Tibial nerve (tissue), 4 donors: Measurements from ENCODE around the gene VIPR2. TPM values are rescaled to one million over a fixed set of nuclear protein-coding genes. Genes with fewer than 3 reads are reported as not detected.
A peak's percentile ranks its signal among the peaks of the same experiment; 100 is the strongest.

Source experiments
- DNase-seq, 2 donors: peaks; one replicate each; pipeline ENCODE4 v3.0.0-alpha.2; 2019; ENCODE audit warnings: low spot score in 2 of 2
- H3K27ac ChIP-seq, 4 donors: fragments of 200-600 bp; sonication (generic) in 3 of 4; one replicate each; pipeline ENCODE4 v1.5.1; 2017 to 2019; ENCODE audit warnings: mild to moderate bottlenecking in 1 of 4
- H3K27me3 ChIP-seq, 2 donors: fragments of 200-600 bp; sonication (generic) in 1 of 2; one replicate each; pipeline versions ENCODE4 v1.5.1 to v1.6.0; 2017 to 2019
- H3K36me3 ChIP-seq, 3 donors: fragments of 200-600 bp; sonication (generic); one replicate each; pipeline ENCODE4 v1.5.1; 2018 to 2019
- H3K4me1 ChIP-seq, 4 donors: fragments of 200-600 bp; sonication (generic) in 3 of 4; one replicate each; pipeline ENCODE4 v1.5.1; 2017 to 2019
- H3K4me3 ChIP-seq, 4 donors: fragments of 200-600 bp; sonication (generic) in 3 of 4; one replicate each; pipeline ENCODE4 v1.5.1; 2017 to 2019; ENCODE audit warnings: mild to moderate bottlenecking in 1 of 4, moderate library complexity in 1 of 4
- H3K9me3 ChIP-seq, 4 donors: fragments of 200-600 bp; sonication (generic) in 3 of 4; one replicate each; pipeline ENCODE4 v1.5.1; 2017 to 2019
- CTCF ChIP-seq, 5 experiments: fragments of 200-600 bp in 3 of 5; fragments of 450-650 bp in 2 of 5; sonication (generic) in 3 of 5; IDR thresholded peaks; one replicate each; pipeline ENCODE4 v1.5.1; 2016 to 2019; ENCODE audit warnings: antibody characterized with exemption in 5 of 5, mild to moderate bottlenecking in 3 of 5, moderate library complexity in 2 of 5
- EP300 ChIP-seq, 2 donors: sonication (generic); formaldehyde crosslinking; IDR thresholded peaks; one replicate each; pipeline ENCODE4 v1.6.1; 2017; ENCODE audit warnings: antibody characterized with exemption in 2 of 2, mild to moderate bottlenecking in 1 of 2
- POLR2A ChIP-seq, 2 donors: fragments of 450-650 bp; IDR thresholded peaks; one replicate each; pipeline ENCODE4 v1.6.1; 2017; ENCODE audit warnings: antibody characterized with exemption in 2 of 2, mild to moderate bottlenecking in 2 of 2, moderate library complexity in 2 of 2
- WGBS, 2 donors: methylation state at CpG; one replicate each; pipeline ENCODE4 v1.1.5; 2018; 5-methylcytosine and 5-hydroxymethylcytosine counted together
- total RNA-seq, 4 donors: library from RNA; depleted of rRNA; stranded (reverse); fragments of >200 nt; gene quantifications; one replicate each; pipeline ENCODE4 v1.1.0, GENCODE V29; 2016

VIPR2 gene
- total RNA-seq, 4 donors from 2014 or later: 0.22 to 3.6 (median 2.9) TPM

DNA sequence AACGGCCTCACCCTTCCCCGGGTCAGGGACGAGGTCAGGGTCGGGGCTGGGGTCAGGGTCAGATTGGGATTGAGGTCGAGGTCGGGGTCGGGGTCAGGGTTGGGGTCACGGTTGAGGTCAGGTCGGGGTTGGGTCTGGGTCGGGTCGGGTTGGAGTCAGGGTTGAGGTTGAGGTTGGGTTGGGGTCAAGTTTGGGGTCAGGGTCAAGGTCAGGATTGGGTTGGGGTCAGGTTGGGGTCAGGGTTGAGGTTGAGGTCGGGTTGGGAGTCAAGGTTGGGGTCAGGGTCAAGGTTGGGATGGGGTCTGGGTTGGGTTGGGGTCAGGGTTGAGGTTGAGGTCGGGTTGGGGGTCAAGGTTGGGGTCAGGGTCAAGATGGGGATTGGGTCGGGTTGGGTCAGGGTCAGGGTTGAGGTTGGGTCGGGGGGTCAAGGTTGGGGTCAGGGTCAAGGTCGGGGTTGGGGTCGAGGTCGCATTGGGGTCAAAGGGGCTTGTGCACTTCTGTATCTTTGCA is 131.4 kb downstream of the VIPR2 start:
- H3K27ac ChIP-seq: peak overlapping the region in 1 of 4 donors; percentile 4
- WGBS, 2 donors: 87 to 90% methylated on average over 18 of the region's 18 CpGs
- H3K4me3 ChIP-seq: no peak overlapping the region
- H3K36me3 ChIP-seq: no peaks in the 10 kb centered on the region
- no peak for TF ChIP-seq CTCF (IDR thresholded peaks at IDR 0.05)
- no peak for TF ChIP-seq EP300 (IDR thresholded peaks at IDR 0.05)
- TF ChIP-seq POLR2A (IDR thresholded peaks at IDR 0.05): no peak
- peak in 1 of 2 donors; percentile 11 for DNase-seq
- H3K4me1 ChIP-seq: peaks cover 0 to 19% (median 8%) of the 10 kb centered on the region in 4 donors
- no peaks in the 10 kb centered on the region for H3K27me3 ChIP-seq
- no peaks in the 10 kb centered on the region for H3K9me3 ChIP-seq

DNA sequence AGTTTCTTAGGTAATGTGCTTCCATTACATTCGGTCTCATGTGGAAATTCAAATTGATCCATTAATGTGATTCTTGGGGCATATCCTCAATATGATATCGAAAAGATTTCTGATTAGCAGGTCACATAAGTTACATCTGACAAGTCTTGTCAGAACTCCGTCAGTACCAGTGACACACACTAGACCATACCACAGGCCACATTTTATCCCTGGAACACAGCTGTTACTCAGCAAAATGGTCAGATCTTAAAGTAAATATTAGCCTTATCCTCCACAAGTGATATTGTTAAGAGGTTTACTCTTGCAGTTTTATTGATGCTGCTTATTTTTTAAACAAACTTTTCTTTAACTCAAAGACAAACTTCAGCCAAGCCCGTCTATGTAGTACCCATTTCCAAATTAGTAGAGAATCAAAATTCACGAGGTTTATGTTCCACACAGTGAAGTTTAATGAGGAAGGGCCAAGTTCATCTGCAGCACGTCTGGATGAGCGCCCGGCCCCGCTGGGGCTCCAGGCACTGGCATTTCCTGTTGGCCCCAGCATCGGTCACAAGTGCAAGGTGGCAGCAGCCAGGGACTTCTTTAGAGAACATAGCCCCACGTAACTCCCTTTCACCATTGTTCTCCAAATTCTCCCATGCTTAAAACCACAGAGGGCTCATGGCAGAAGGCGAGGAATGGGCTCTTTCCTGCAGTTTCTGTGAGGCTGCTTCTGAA is 132.2 kb downstream of the VIPR2 start:
- DNase-seq: no peak

DNA sequence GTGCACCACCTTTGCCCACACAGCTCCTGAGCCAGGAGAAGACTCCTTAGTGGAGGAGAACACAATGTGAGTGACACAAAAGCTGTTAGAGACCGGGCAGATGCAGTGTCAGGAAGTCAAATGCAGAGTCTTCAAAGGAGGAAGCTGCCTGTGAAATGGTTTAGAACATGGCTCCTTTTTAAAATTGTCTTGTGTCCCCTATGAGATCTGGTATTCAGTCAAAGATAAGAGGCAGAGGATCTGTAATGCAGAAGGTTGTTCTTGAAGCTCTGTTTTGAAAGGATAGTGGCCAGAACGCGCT is 133.0 kb downstream of the VIPR2 start:
- Histone ChIP-seq H3K36me3 (no peaks in the 10 kb centered on the region), H3K4me1 (peaks cover 0 to 19% (median 8%) of the 10 kb centered on the region in 4 donors), H3K4me3 (no peak overlapping the region), H3K27me3 (no peaks in the 10 kb centered on the region), H3K27ac (no peak overlapping the region), H3K9me3 (no peaks in the 10 kb centered on the region)
- TF ChIP-seq POLR2A (IDR thresholded peaks at IDR 0.05) (no peak), CTCF (IDR thresholded peaks at IDR 0.05) (no peak), EP300 (IDR thresholded peaks at IDR 0.05) (no peak)
- WGBS, 2 donors: 76% methylated on average over 3 of the region's 3 CpGs
- DNase-seq: no peak

More for the DNA sequence above, 132.2 kb downstream of the VIPR2 start:
- H3K27me3 ChIP-seq: no peaks in the 10 kb centered on the region
- H3K9me3 ChIP-seq: no peaks in the 10 kb centered on the region
- WGBS, 2 donors: 54 to 55% methylated on average over 12 of the region's 12 CpGs
- peaks cover 0 to 19% (median 8%) of the 10 kb centered on the region in 4 donors for H3K4me1 ChIP-seq
- H3K36me3 ChIP-seq: no peaks in the 10 kb centered on the region
- H3K4me3 ChIP-seq: no peak overlapping the region
- H3K27ac ChIP-seq: peak overlapping the region in 1 of 4 donors; percentile 4
- TF ChIP-seq POLR2A (IDR thresholded peaks at IDR 0.05) (no peak), EP300 (IDR thresholded peaks at IDR 0.05) (peak in 1 of 2 donors; percentile 35), CTCF (IDR thresholded peaks at IDR 0.05) (no peak)

DNA sequence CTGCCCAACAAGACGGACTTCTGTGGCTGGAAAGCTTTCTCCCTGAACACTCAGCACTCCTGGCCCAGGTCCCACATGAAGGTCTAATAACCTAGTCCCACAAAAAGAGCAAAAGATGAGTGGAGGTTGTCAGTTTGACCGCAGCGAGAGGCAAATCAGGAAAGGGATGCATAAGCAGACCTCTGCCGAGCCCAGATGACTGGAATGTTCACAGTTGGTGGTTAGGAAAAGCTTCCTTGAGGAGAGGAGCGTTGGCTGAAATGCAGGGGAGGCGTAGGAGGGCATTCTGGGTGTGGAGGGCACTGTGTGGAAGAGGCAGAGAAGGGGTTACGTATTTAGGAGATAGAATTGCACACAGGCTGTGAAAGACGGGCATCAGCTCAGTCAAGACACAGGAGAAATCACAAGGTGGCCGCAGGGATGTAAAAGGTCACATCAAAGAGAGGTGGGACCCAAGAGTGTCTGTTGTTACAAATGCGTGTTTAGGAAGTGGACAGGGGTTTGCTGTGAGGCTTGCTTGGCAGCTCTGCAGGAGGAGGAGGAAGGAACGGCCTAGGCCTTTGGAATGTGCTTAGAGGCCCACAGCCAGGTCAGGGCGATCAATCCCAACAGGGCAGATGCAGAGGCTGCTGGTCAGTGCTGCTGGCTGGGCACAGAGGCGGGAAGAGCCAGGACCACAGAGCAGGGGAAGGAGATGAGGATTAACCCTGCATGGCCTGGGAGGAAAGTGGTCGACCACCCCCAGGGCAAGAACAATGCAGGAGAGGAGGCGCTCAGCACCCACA is 133.5 kb downstream of the VIPR2 start:
- H3K36me3 ChIP-seq: no peaks in the 10 kb centered on the region
- H3K9me3 ChIP-seq: no peaks in the 10 kb centered on the region
- no peak overlapping the region for H3K4me3 ChIP-seq
- H3K4me1 ChIP-seq: peaks cover 0 to 19% (median 8%) of the 10 kb centered on the region in 4 donors
- TF ChIP-seq POLR2A (IDR thresholded peaks at IDR 0.05) (no peak), CTCF (IDR thresholded peaks at IDR 0.05) (no peak), EP300 (IDR thresholded peaks at IDR 0.05) (no peak)
- WGBS, 2 donors: 63 to 68% methylated on average over 15 of the region's 15 CpGs
- H3K27ac ChIP-seq: no peak overlapping the region
- DNase-seq: no peak
- H3K27me3 ChIP-seq: no peaks in the 10 kb centered on the region

DNA sequence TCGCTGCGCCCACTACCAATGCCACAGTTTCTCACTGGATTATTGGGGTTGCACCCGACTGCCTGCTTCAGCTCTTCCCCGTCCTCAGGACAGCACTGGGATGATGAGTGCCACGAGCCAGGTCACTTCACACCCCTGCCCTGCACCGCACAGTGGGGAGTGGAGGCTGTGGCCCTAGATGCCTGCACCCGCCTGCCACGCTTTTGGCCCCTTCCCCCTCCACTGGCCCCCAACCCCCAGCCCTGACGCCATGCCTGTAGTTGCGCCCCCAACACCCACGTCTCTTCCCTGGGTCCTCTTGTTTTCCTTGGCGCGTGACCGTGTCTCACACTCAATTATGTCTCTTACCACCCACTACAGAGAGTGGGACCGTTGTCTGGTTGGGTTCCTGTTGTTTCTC is 134.3 kb downstream of the VIPR2 start:
- no peak for DNase-seq
- Histone ChIP-seq H3K36me3 (no peaks in the 10 kb centered on the region), H3K4me3 (no peak overlapping the region), H3K9me3 (no peaks in the 10 kb centered on the region), H3K27ac (no peak overlapping the region), H3K4me1 (peaks cover 0 to 18% (median 5%) of the 10 kb centered on the region in 4 donors), H3K27me3 (no peaks in the 10 kb centered on the region)
- 87 to 88% methylated on average over 15 of the region's 15 CpGs for WGBS, 2 donors
- TF ChIP-seq POLR2A (IDR thresholded peaks at IDR 0.05) (no peak), CTCF (IDR thresholded peaks at IDR 0.05) (no peak), EP300 (IDR thresholded peaks at IDR 0.05) (no peak)
